HG02938 (cell line): Measurements from ENCODE around the gene APP.
"Not testable (repeated sequence)": the region's sequence is repeated elsewhere in the genome, so short reads cannot be mapped to it uniquely, and the experiment has no call there.

Experiments
- ATAC-seq: cut with Tn5 transposase; IDR thresholded peaks from one replicate; pipeline ENCODE4 v1.9.1; 2021; ENCODE audit warnings: mild to moderate bottlenecking, moderate library complexity; ENCODE audit not compliant: unreplicated experiment

APP gene

DNA sequence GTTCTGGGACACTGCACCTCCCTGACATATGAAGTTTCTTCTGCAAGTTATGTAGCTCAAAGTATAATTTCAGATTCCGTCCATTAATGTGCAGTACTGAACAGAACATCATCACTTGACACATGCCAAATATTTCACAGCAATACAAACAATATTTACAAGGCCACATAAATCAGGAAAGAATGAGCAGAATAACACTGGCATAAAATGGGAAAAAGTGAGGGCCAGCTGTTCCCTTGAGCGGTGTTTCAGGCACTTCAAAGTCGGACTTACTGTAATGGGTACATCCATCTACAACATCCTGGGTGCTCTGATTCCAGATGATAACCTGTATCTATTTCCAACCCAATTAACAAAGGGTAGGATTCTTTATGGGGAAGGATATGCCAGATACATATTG is 217.4 kb downstream of the APP start:
- no peak for ATAC-seq

GRCh38 chr21:25952306-25952705 is 218.3 kb downstream of the APP start:
- no peak for ATAC-seq

DNA sequence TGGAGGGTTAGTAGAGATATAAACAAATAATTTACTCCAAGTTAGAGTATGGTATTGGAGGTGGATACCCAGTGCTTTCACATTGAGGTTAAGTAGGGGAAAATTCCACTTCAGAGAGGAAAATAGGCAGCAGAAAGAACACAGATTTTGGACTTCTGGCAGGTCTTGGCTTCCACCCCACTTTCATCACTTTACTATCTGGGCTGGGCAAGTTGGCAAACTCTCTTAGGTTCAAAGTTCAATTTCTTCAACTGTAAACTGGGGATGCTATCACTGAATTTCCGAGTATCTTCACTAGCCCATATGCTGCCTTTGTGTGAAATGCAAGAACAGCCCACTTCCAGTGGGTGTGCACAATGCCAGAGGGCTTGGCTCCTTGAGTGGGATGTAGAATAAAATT is 220.9 kb downstream of the APP start:
- no peak for ATAC-seq

DNA sequence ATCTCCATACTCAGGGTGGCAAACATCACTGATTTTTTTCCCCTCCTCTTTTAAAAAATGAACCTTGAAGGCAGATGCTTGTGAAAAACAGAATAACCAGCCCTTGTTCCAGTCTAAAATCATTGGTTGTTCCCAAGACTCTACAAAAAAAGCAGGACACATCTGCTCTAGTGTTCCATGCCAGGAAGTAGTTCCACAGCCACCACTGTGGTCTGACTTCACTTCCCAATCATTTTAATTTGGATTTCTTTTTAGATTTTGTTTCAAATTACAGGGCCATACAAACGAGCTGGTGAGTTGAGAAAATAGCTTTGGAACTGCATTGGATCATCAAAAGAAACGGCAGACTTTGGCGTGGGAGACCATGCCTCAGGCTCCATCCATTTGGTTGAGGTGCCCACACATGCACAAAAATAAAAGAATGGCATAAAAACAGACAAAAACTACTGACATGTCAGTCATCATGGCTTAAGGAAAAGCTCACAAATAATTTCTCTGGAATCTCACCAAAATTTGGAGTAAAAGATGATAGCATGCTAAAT is 225.8 kb downstream of the APP start:
- no peak for ATAC-seq

DNA sequence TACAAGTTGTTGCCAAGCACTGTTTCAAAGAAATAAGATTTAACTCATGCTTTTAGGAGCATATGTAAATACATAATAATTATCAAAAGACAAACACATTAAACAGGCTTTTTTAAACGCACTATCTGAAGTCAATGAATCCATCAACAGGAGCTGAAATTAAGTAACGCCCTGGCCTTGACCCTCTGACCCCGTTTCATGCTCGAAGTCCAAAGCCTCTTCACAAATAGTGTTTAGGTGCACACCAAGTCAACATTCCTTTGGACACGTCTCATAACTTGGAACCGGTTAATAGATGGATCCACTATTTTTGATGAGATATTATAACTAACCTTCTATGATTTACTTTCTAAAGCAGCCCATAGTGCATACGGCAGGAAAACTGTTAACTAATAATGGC is 226.5 kb downstream of the APP start:
- ATAC-seq: no peak

GRCh38 chr21:25942135-25942534 is 228.4 kb downstream of the APP start:
- no peak for ATAC-seq

DNA sequence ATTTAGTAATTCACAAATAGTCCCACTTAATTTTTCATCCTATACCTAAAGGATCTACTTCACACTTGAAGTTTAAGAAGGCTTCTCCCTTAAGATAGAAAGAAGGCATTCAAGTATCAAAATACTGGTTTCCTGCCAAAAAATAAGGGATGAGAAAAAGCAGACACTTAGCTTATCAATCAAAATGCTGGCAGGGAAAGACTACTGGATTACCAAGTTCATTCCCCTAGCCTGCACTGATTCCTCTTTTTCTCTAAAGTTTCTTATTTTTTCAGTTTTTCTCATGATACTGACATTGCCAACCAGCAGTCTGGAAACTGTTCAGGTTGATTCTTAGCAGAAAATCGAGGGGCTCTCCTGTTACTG is 231.2 kb downstream of the APP start:
- ATAC-seq: no peak

DNA sequence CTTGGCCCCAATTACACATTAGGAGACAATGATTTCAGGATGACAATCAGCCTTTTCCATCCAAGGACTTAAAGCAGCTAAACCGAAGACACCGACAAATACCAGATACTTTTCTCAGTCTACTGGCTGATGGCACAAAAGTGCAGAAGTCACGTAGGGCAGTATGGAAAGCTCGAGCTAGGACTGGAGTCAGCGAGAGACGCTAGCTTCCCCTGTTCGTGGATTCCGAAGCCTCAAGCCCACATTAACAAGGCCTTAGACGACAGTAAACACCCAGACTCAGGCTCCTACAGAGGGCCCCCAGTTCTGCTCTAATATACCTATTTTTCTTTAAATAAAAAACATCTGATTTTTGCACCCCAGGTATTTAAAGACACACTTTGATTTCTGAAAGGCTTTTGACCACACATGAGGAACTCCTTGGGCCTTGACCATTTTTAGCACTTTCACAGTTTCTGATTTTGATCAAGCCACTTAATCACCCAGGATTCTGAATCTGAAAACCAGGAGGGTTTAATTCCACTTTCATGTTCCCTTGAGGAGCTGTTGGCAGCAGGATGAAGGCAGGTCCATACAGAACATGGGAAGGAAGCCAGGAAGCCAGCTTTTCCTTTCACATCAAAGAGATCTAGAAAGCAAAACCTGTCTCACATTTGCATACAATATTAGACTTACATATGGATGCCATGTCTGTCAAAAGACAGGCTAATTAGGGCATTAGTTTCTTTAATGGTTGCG is 231.7 kb downstream of the APP start:
- ATAC-seq: no peak

DNA sequence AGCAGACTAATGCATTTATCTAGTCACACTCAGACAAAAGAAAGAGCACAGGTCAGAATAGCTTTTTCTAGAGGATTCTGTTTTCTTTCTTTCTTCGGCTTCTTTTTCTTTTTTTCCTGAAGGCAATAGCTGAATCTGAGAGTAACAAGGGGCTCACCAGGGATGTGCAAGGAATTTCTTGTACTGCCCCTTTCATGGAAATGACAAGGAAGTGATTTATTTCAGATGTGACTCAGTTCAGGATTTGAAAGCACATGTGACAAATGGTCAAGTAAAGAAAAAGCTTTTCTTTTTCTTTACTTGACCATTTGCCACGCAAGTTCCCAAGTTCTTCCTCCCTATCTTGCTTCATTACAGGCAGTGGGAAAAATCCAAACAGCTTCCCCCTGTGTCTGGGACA is 233.8 kb downstream of the APP start:
- ATAC-seq: no peak

DNA sequence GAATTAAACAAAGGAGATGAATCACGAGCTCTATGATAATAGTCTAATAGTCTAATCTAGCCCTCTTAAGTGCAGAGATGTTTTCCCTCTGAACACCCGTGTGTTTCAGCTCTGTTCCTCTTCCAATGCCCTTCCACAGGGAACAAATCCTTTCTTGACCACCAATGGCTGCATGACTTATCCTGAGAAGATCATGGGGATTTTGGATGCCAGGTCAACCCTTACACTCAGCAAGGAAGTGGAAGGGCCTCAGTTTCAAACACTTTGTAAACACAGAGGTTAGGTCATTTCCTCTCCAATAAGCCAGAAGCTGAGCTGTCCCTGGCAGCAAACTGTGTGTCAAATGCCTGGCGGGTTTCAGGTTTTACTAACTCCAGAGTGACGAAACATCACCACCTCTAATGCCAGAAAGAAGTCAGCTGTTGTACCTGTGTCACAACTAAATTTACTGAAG is 235.8 kb downstream of the APP start:
- ATAC-seq: no peak

GRCh38 chr21:25934130-25934529 is 236.4 kb downstream of the APP start:
- no peak for ATAC-seq

- ATAC-seq: no peak
Measured at GRCh38 chr21:25931765-25932164, 238.8 kb downstream of the APP start.

DNA sequence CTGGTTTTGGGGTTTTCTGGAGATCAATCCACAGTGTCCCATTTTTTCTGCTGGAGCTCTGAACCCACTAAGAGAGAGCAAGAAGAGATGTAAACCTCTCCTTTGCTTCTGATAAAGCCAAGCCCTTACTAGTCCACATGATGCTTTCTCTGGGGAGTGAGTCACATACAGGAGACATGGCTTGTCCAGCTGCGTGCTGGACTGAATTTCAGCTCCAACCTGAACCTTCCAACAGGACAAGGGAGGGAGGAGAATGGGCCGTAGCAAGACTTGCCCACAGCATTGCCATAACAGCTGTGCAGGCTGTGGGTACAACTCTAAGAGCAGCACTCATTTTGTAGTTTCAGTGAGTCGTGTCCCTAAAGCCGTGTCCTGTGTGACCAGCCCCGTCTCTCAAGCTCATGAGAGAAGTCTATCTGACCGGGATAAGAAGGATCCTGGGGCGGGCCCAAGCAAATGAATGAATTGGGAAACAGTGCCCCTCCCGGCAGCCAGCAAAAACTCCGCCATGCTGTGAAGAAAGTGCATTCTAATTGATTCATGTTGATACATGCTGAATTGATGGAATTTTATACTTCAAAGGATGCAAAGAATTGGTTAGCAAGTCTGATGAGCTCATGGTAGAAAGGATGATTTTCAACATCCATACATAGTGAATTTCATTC is 240.6 kb downstream of the APP start:
- ATAC-seq: no peak

- no peak for ATAC-seq
Measured at GRCh38 chr21:25927195-25927880, 243.2 kb downstream of the APP start.

DNA sequence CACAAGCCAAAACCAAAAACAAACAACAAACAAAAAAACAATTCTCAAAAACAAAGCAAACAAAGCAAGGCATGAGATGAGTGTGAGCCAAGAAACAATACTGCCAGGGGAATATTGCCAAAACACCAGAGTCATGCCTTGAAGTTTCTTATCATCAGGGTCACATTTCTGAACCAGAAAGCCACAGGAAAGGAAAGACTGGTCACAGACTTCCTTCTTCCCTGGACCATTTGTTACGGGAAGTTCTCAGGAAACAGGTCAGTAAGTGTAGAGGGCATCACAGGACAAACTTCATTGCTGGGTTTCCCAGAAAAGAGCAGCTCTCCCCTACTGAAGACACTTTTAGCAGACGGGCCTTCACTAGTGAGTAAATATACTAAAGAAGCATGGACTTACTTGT is 244.6 kb downstream of the APP start:
- ATAC-seq: no peak

- ATAC-seq: no peak
Measured at GRCh38 chr21:25925064-25925800, 245.3 kb downstream of the APP start.

DNA sequence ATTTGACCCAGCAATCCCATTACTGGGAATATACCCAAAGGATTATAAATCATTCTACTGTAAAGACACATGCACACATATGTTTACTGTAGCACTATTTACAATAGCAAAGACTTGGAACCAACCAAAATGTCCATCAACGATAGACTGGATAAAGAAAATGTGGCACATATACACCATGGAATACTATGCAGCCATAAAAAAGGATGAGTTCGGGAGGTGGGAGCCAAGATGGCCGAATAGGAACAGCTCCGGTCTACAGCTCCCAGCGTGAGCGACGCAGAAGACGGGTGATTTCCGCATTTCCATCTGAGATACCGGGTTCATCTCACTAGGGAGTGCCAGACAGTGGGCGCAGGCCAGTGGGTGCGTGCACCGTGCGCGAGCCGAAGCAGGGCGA is 252.4 kb downstream of the APP start:
- not testable (repeated sequence) for ATAC-seq

- ATAC-seq: no peak
Measured at GRCh38 chr21:25916226-25916625, 254.3 kb downstream of the APP start.

GRCh38 chr21:25913479-25913878 is 257.1 kb downstream of the APP start:
- ATAC-seq: no peak

GRCh38 chr21:25912402-25912746 is 258.2 kb downstream of the APP start:
- ATAC-seq: no peak

DNA sequence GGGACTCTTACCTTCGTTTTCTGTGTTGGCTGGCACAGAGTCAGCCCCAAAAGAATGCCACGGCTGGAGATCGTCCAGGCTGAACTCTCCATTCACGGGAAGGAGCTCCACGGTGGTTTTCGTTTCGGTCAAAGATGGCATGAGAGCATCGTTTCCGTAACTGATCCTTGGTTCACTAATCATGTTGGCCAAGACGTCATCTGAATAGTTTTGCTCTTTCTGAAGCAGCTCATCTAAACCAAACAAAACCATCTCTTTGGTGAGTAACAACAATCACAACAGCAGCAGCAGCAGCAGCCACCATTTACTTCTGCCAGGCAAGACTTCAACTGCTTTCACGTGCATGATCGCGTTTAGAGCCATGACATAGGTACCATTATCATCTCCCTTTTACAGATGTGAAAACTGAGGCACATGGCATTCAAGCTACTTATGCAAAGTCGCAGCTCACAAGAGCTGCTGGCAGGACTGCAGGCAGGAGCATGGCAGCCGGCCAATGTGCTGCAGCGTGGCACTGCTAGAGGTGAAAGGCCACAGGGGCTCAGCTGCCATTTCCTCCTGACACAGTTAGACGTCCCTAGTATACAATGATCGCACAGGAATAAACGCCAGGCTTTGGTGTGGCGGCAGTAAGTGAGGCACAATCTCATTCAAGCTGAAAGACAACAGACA is 258.7 kb downstream of the APP start:
- no peak for ATAC-seq
